Measurements from ENCODE around the gene DNAAF6.

DNA sequence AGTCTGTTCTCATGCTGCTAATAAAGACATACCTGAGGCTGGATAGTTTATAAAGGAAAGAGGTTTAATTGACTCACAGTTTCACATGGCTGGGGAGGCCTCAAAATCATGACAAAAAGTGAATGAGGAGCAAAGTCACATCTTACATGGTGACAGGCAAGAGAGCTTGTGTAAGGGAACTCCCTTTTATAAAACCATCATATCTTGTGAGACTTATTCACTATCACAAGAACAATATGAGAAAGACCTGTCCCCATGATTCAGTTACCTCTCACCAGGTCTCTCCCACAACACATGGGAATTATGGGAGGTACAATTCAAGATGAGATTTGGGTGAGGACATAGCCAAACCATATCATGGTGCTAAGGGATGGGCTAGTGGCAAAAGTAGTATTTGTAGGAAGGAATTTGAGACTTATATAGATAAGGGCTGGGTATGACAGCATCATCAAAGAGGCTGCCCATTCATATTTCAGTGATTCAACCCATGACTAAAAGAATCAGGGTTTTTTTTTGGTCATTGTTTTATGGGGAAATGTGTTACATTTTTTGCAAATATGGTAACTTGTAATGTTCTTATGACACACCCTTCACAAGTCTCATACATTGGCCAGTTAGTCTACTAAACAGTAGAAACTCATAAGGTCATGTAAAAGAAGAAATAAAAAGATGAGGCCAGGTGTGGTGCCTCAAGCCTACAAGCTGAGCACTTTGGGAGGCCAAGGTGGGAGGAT, 34.9 kb upstream of the DNAAF6 start:
- TF ChIP-seq, protein P1, sequence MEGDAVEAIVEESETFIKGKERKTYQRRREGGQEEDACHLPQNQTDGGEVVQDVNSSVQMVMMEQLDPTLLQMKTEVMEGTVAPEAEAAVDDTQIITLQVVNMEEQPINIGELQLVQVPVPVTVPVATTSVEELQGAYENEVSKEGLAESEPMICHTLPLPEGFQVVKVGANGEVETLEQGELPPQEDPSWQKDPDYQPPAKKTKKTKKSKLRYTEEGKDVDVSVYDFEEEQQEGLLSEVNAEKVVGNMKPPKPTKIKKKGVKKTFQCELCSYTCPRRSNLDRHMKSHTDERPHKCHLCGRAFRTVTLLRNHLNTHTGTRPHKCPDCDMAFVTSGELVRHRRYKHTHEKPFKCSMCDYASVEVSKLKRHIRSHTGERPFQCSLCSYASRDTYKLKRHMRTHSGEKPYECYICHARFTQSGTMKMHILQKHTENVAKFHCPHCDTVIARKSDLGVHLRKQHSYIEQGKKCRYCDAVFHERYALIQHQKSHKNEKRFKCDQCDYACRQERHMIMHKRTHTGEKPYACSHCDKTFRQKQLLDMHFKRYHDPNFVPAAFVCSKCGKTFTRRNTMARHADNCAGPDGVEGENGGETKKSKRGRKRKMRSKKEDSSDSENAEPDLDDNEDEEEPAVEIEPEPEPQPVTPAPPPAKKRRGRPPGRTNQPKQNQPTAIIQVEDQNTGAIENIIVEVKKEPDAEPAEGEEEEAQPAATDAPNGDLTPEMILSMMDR (IDR thresholded peaks at IDR 0.05): no peak
- no peak for TF ChIP-seq ZFX (IDR thresholded peaks at IDR 0.05; ENCODE audit: borderline replicate concordance)

All from 22Rv1 (cell line).